Measurements from ENCODE around the gene GRB10.

DNA sequence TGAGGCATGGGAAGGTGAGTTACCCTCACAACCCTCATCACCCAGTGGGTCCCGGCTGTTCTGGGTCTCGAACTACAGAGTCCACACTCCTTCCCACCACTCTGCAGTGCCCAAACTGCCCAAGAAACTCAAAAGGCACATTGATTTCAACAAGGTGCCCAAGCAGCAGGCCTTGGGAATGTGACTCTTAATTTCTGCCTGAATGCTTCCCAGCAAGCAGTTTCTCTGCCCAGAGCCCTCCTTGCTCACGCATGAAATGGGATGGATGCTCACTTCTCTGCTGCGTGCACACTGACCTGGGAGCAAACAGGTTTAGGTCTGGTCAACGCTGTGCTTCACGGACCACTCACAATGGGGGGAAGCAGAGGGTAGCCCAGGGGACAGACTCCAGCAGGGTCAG lies 77.9 kb downstream of the GRB10 start:
- no peak for TF ChIP-seq CTCF (IDR thresholded peaks at IDR 0.05; ENCODE audit: low read depth, low read length)
- TF ChIP-seq EZH2phosphoT487 (IDR thresholded peaks at IDR 0.05; ENCODE audit: low read depth), result no peak
